ENCODE results near the gene SPTLC3. TPM values are rescaled to one million over a fixed set of nuclear protein-coding genes. Genes with fewer than 3 reads are reported as not detected.

SPTLC3 gene
- polyA plus RNA-seq, 1 of the 3 experiments (the other 2 are of a cell fraction) = 0.02 TPM

GRCh38 chr20:13089950-13090469 is 81.2 kb downstream of the SPTLC3 start:
- ChIA-PET CTCF (interaction anchor here (2.1 kb wide), 1 partner anchor 15 kb away, joined by 5 read pairs; no protein-coding TSS in a partner anchor), POLR2A (no interaction called here)
- no peak overlapping the region for H3K9ac ChIP-seq

GRCh38 chr20:13092111-13092510 is 83.3 kb downstream of the SPTLC3 start:
- ChIA-PET POLR2A (no interaction called here), CTCF (interaction anchor here (0.7 to 1.1 kb wide), 2 partner anchors 105 to 167 kb away, joined by 3 read pairs; no protein-coding TSS in a partner anchor)
- Histone ChIP-seq H3K79me2 (ENCODE audit: insufficient read depth) (no peaks in the 10 kb centered on the region), H3K27ac (ENCODE audit: low read depth in 2 of 2, low read length in 1 of 2) (no peak overlapping the region), H3K9me3 (no peaks in the 10 kb centered on the region), H3K4me2 (no peak overlapping the region), H3K9me2 (no peaks in the 10 kb centered on the region), H3K4me3 (ENCODE audit: low read depth in 2 of 2, low read length in 1 of 2) (no peak overlapping the region), H2AFZ (ENCODE audit: low read depth) (no peak overlapping the region), H3K27me3 (ENCODE audit: insufficient read depth) (no peaks in the 10 kb centered on the region), H3K36me3 (replicated peaks in 1 of 2; ENCODE audit: control insufficient read depth in 1 of 2, insufficient read depth in 2 of 2, low read length in 1 of 2) (no peaks in the 10 kb centered on the region), H3K9ac (no peak overlapping the region), H3F3A (replicated peaks; ENCODE audit: insufficient read depth) (no peaks in the 10 kb centered on the region), H3K4me1 (ENCODE audit: control insufficient read depth in 1 of 2, insufficient read depth in 2 of 2, low read depth in 1 of 2, low read length in 1 of 2) (no peaks in the 10 kb centered on the region), H4K20me1 (ENCODE audit: insufficient read depth) (no peaks in the 10 kb centered on the region)
- no peak for DNase-seq
- 1% methylated on average over 2 of the region's 2 CpGs for whole genome bisulfite sequencing (ENCODE audit: low lambda C conversion rate)
- TF ChIP-seq EP300 (IDR thresholded peaks at IDR 0.05; ENCODE audit: borderline replicate concordance in 1 of 2, low read depth in 1 of 2, low read length in 1 of 2) = no peak
- no peak for TF ChIP-seq IRF3 (IDR thresholded peaks at IDR 0.05; ENCODE audit: low read depth, low read length)
- TF ChIP-seq REST (IDR thresholded peaks at IDR 0.05; ENCODE audit: low read depth, low read length) = no peak
- no peak for TF ChIP-seq MXI1 (IDR thresholded peaks at IDR 0.05; ENCODE audit: low read depth, low read length)
- no peak for TF ChIP-seq POLR2AphosphoS5 (IDR thresholded peaks at IDR 0.05; ENCODE audit: low read depth, low read length)

More at GRCh38 chr20:13089950-13090469, 81.2 kb downstream of the SPTLC3 start:
- WGBS (ENCODE audit: low lambda C conversion rate) = 12% methylated on average over 1 of the region's 1 CpG
- Histone ChIP-seq H3K27me3 (ENCODE audit: insufficient read depth) (no peaks in the 10 kb centered on the region), H3K79me2 (ENCODE audit: insufficient read depth) (no peaks in the 10 kb centered on the region), H3K36me3 (replicated peaks in 1 of 2; ENCODE audit: control insufficient read depth in 1 of 2, insufficient read depth in 2 of 2, low read length in 1 of 2) (no peaks in the 10 kb centered on the region), H2AFZ (ENCODE audit: low read depth) (no peak overlapping the region), H3K4me1 (ENCODE audit: control insufficient read depth in 1 of 2, insufficient read depth in 2 of 2, low read depth in 1 of 2, low read length in 1 of 2) (no peaks in the 10 kb centered on the region), H3K9me2 (no peaks in the 10 kb centered on the region), H3K9me3 (no peaks in the 10 kb centered on the region), H4K20me1 (ENCODE audit: insufficient read depth) (no peaks in the 10 kb centered on the region), H3K4me3 (ENCODE audit: low read depth in 2 of 2, low read length in 1 of 2) (no peak overlapping the region), H3F3A (replicated peaks; ENCODE audit: insufficient read depth) (no peaks in the 10 kb centered on the region), H3K4me2 (no peak overlapping the region), H3K27ac (ENCODE audit: low read depth in 2 of 2, low read length in 1 of 2) (no peak overlapping the region)
- no peak for DNase-seq
- TF ChIP-seq YY1 (IDR thresholded peaks at IDR 0.05; ENCODE audit: low read depth) = no peak
- TF ChIP-seq FOXM1 (IDR thresholded peaks at IDR 0.05; ENCODE audit: low read depth) = no peak
- no peak for TF ChIP-seq IRF3 (IDR thresholded peaks at IDR 0.05; ENCODE audit: low read depth, low read length)
- TF ChIP-seq POLR2AphosphoS5 (IDR thresholded peaks at IDR 0.05; ENCODE audit: low read depth, low read length) = no peak
- TF ChIP-seq SIN3A (IDR thresholded peaks at IDR 0.05; ENCODE audit: borderline replicate concordance, low read depth, low read length) = no peak
- no peak for TF ChIP-seq CHD2 (IDR thresholded peaks at IDR 0.05; ENCODE audit: low read length, partially characterized antibody)
- no peak for TF ChIP-seq CTCF (IDR thresholded peaks at IDR 0.05)
- TF ChIP-seq MEF2A (IDR thresholded peaks at IDR 0.05; ENCODE audit: borderline replicate concordance, low read depth) = no peak
- TF ChIP-seq NRF1 (IDR thresholded peaks at IDR 0.05; ENCODE audit: low read depth, low read length) = no peak
- no peak for TF ChIP-seq RAD21 (IDR thresholded peaks at IDR 0.05; ENCODE audit: low read length)
- no peak for TF ChIP-seq RCOR1 (IDR thresholded peaks at IDR 0.05; ENCODE audit: low read length)
- TF ChIP-seq MXI1 (IDR thresholded peaks at IDR 0.05; ENCODE audit: low read depth, low read length) = no peak
- no peak for TF ChIP-seq GATA2 (CRISPR knock-in tag; IDR thresholded peaks at IDR 0.05)

Data from SK-N-SH (cell line).